Activated T-cell treated with anti-CD3 and anti-CD28 coated beads for 4 hours (primary cell): ENCODE results near the gene ITPRIPL2.

ENCODE experiments used
- DNase-seq: peaks from one replicate; pipeline ENCODE4 v3.0.0-alpha.2; 2020

Gene ITPRIPL2

DNA sequence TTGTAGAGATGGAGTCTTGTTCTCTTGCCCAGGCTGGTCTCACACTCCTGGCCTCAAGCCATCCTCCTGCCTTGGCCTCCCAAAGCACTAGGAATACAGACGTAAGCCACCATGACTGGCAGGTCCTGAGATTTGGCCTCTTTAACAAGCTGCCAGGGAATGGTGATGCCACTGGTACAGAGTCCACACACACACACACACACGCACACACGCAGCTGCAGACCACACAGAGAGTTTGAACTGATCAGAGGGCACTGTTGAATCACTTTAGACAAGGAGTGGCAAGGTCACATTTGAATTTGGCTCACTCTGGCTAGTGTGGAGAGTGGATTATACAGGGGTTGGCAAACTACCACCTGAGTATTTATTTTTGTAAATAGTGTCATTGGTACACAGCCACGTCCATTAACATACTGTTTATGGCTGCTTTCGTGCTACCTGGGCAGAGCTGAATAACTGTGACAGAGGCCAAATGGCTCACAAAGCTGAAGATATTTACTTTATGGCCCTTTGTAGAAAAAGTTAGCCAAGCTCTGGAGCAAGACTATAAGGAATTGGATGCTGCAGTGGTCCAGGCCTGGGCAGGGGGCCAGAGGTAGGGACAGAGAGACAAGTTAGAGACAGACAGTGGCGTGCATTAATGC lies 9.9 kb downstream of the ITPRIPL2 start:
- no peak for DNase-seq

DNA sequence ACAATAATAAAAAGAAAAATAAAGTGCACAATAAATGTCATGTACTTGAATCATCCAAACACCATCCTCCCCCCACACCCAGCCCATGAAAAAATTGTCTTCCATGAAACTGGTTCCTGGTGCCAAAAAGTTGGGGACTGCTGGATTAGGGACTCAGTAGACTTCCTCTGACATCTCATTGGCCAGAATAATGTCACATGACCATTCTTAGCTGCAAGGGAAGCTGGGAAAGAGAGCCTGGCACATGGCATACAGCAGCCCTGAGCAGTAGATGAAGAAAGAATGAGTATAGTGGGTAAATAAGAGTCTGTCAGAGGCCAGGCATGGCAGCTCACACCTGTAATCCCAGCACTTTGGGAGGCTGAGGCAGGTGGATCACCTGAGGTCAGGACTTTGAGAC lies 12.5 kb downstream of the ITPRIPL2 start:
- DNase-seq = no peak

DNA sequence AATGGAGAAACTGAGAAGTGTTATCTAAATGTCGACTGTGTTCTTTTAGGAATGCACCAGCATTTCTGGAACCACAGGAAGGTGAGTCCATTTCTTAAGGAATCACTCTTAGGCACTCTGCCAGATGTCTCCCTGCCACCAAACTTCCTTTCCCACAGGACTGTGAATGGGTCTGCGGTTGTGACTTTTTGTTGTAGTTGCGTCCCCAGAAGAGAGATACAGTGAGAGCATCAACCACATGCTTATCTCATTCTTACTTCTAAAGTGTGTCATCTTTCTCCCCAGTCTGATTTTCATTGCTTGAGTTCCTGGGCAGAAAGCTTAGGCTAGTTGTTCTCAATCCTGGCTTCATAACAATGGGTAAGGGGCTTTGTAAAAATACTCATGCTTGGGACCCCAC lies 13.4 kb downstream of the ITPRIPL2 start:
- no peak for DNase-seq

- no peak for DNase-seq
Observed at GRCh38 chr16:19127674-19128131, 13.9 kb downstream of the ITPRIPL2 start.

DNA sequence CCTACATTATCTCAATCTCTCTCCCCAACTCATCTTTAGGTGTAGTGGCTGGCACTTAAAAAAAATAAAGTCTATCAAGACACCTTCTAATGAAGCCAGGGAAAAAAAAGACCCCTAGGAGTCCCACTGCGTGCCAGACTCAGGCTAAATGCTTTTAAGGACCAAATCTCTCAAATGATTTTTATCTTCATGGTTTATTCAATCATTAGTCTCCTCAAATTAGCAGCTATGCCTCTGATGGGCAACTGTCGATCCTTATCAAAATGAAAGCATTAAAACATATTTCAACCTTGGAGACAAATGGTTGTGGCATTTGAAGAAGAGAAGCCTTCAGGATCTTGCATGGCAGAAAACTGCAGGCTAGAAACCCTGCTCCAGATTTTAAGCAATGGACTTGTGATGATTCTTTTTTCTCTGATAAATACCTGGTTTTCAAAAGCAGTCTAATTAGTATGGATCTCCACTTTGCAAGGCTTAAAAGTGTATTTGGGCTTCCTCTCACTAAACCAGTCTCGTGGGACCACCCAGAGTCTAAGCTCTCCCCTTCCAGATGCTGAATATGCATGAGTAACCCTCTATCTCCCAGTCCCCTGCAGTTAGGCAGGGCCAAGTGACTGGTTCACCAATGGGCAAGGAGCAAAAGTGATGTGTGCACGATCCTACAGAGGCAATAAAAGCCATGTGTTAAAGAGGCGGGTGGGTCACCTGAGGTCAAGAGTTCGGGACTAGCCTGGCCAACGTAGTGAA lies 14.9 kb downstream of the ITPRIPL2 start:
- no peak for DNase-seq

DNA sequence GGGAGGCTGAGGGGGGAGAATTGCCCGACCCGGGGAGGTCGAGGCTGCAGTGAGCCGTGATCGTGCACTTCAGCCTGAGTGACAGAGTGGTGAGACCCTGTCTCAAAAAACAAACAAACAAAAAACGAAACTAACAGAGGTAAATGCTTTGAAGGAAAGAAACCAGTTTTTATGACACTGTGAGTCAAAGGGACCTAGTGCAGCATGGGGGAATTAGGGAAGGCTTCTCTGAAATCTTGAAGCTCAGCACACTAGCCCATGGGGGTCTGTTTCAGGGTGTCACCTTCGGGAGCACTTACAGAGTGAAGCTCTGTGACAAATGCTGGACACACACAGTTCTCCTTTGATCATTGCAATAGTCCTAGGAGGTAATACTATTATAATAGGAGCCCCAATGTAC lies 16.6 kb downstream of the ITPRIPL2 start:
- DNase-seq = no peak

DNA sequence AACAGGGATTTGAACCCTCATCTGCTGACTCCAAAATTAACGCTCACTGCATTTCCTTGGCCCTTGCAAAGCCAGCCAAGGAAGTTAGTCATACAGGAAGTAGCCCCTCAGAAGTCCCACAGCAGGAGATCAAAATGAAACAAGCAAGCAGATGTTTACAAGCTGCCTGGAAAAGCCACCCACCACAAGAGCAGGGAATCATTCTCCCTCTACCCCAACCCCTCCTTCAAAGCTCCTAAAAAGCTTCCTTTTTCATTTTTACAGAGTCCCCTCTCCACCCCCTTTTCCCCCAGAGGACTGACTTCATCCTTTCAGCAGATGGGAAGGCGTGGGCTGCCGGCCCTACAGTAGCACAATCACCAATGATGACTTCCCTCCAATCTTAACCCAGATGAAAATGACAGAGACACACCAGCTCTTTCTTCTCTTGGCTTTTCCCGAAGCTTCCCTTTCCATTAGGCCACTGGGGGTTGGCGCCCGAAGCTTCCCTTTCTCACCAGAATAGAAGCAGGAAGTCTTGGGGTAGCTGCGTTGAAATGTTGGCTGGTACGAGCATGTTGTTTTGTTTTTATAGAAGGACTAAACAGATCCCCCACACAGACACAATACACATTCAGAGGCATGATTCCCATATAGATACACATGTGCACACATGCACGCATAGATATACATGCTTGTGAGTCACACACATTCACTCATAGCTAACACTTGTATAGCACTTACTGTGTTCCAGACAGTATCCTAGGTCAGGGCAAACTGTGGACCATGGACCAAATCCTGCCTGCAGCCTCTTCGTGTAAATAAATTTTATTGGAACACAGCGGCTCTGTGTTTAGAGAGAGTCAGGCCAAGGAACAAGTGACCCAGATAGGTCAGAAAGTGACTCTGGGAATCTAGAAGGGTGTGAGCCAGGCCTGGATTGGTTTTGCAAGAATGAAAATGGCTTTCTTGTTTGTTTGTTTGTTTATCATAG lies 17.4 kb downstream of the ITPRIPL2 start:
- DNase-seq = no peak

- no peak for DNase-seq
Observed at GRCh38 chr16:19131825-19132218, 18.1 kb downstream of the ITPRIPL2 start.

- DNase-seq = no peak
Observed at GRCh38 chr16:19132255-19132654, 18.5 kb downstream of the ITPRIPL2 start.

DNA sequence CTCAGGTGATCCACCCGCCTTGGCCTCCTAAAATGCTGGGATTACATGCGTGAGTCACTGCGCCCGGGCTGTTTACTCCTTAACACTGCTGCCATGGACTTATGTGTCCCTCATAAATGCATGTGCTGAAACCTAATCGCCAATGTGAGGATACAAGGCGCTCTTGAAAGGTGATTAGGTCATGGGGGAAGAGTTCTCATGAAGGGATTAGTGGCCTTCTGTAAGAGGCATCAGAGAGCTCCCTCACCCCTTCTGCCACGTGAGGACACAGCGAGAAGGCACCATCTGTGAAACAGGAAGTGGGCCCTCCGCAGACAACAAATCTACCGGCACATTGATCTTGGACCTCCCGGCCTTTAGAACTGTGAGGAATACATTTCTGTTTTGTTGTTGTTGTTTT lies 19.1 kb downstream of the ITPRIPL2 start:
- DNase-seq = no peak

DNA sequence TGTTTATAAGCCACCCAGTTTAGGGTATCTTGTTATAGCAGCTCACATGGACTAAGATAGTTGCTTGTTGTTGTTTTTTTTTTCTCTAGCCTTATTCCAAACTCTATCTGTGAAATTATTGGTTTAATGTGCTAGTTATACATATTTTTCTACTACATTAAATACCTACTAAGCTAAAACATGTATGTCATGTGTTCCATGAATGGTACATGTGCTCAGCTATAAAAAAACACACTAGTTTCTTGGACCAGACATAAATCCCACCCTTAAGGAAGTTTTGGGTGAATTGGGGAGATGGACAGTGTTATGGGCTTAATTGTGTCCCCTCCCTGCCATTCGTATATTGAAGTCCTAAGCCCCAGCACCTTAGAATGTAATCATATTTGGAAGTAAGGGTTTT lies 19.8 kb downstream of the ITPRIPL2 start:
- no peak for DNase-seq

- no peak for DNase-seq
Observed at GRCh38 chr16:19135201-19135842, 21.6 kb downstream of the ITPRIPL2 start.

GRCh38 chr16:19135896-19136438 lies 22.2 kb downstream of the ITPRIPL2 start:
- DNase-seq = no peak

- no peak for DNase-seq
Observed at GRCh38 chr16:19136549-19137196, 22.9 kb downstream of the ITPRIPL2 start.

DNA sequence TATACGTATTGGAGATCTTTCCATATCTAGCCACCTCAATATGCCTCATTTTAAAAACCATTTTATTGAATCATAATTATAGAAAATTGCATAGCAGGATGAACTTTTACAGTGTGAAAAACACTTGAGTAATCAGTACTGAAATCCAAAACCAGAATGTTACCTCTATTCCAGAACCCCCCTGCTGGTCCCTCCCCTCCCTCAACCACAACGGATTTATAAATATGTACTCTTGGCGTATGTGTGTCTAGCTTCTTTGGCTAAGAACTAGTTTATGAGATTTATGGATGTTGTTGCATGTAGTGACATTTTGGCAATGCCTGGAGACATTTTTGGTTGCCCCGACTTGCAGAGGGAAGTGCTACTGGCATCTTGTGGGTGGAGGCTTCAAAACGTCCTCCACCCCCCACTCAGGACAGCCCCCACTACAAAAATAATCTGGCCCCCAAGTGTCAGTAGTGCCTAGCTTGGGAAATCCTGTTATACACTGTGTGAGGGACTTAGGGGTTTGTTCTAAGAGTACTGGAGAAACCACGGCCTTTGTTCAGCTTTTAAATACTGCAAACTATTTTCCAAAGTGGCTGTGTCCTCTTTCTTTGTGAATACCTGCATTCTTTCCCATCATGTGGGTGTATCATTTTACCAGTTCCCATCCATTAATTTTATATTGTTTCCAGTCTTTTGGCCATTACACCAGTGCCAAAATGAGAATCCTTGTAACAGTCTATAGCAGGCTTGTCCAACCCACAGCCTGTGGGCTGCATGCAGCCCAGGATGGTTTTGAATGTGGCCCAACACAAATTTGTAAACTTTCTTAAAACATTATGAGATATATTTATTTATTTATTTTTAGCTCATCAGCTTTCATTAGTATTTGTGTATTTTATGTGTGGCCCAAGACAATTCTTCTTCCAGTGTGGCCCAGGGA lies 23.7 kb downstream of the ITPRIPL2 start:
- no peak for DNase-seq

DNA sequence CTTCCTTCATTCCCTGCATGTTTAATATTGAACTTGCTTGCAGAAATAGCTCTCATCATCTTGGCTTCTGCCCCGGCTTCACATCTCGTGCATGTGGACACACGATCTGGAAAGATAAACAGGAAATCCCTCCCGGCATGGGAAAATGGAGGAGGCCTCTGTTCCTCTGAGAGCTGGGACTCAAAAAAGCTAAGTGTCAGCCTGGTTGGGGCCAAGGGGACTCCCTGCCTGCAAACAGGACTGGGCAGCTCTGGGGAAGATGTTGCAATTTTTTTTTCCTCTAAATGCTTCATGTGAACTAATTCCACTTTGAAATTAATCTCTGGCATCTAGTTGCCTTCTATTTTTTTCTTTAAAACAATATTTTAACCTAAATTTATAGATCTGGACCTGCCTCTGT lies 24.8 kb downstream of the ITPRIPL2 start:
- DNase-seq = no peak

DNA sequence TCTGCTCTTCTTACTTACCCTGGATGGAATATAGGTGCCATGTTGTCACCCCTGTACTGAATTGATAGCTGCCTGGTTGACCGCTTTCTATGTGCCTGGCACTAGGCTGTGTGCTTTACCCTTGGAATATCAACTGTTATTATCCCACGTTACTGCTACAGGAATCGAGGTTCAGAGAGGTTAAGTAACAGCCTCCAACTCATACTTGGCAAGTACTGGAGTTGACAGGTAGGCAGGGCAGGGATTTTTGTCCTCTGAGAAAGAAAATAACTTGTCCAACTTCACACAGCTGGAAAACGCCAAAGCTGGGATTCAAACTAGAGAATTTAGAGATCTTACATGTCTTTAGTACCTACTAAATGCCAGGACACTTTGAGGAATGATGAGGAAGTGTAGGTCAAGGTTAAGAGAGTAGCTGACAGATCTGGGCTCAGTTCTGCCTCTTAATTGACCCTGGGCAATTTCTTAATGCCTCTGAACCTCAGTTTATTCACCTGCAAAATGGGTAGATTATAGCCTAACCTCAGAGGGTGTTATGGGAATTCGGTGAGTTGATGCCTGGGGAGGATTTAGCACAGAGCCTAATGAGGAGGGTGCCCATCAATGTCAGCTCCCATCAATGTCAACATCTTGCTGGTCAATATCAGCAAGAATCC lies 25.8 kb downstream of the ITPRIPL2 start:
- no peak for DNase-seq

GRCh38 chr16:19140396-19140795 lies 26.6 kb downstream of the ITPRIPL2 start:
- no peak for DNase-seq

GRCh38 chr16:19142939-19143598 lies 29.3 kb downstream of the ITPRIPL2 start:
- DNase-seq = no peak

DNA sequence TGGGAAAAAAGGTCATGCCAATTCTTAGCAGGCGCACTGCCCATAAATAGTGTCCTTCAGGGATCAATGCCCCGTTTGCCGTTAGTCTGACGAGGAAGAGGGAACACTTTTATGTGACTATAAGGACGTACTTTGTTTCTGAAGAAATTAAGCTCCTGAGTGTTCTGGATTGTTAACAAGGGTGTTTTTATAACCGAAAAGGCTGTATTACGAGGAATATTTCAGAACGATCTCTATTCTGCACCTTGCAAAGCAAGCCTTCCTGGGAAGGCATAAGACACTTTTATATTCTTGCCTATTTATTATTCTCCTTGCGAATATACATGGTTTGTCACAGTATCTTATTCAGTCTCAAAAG lies 29.8 kb downstream of the ITPRIPL2 start:
- DNase-seq = no peak
